ENCODE measurements around the gene MTHFD1.

The MTHFD1 gene

GRCh38 chr14:64488590-64489099 is 100.5 kb downstream of the MTHFD1 start:
- no peak for TF ChIP-seq CTCF (IDR thresholded peaks at IDR 0.05; ENCODE audit: insufficient read depth, low read length, missing control alignments)
- CTCF ChIA-PET: interaction anchor here (2.1 to 6.6 kb wide), 3 partner anchors 10 to 145 kb away, joined by 7 to 76 read pairs (median 46); no protein-coding TSS in a partner anchor
- POLR2A ChIA-PET: no interaction called here
- DNase-seq (ENCODE audit: low read depth, low spot score): no peak
- H3K4me3 ChIP-seq (ENCODE audit: low read depth, low read length): no peak overlapping the region

GRCh38 chr14:64491637-64492036 is 103.5 kb downstream of the MTHFD1 start:
- no peak for DNase-seq (ENCODE audit: low read depth, low spot score)
- H3K4me3 ChIP-seq (ENCODE audit: low read depth, low read length): no peak overlapping the region
- POLR2A ChIA-PET: no interaction called here
- CTCF ChIA-PET: interaction anchor here (0.6 to 4.9 kb wide), 5 partner anchors 13 to 147 kb away, joined by 3 to 46 read pairs (median 3); no protein-coding TSS in a partner anchor
- no peak for TF ChIP-seq CTCF (IDR thresholded peaks at IDR 0.05; ENCODE audit: insufficient read depth, low read length, missing control alignments)

GRCh38 chr14:64493455-64493854 is 105.3 kb downstream of the MTHFD1 start:
- TF ChIP-seq CTCF (IDR thresholded peaks at IDR 0.05; ENCODE audit: insufficient read depth, low read length, missing control alignments): no peak
- CTCF ChIA-PET: interaction anchor here (0.6 to 4.9 kb wide), 3 partner anchors 15 to 157 kb away, joined by 3 to 46 read pairs (median 6); no protein-coding TSS in a partner anchor
- no peak overlapping the region for H3K4me3 ChIP-seq (ENCODE audit: low read depth, low read length)
- POLR2A ChIA-PET: no interaction called here
- DNase-seq (ENCODE audit: low read depth, low spot score): no peak

- TF ChIP-seq CTCF (IDR thresholded peaks at IDR 0.05; ENCODE audit: insufficient read depth, low read length, missing control alignments): no peak
- H3K4me3 ChIP-seq (ENCODE audit: low read depth, low read length): no peak overlapping the region
- ChIA-PET POLR2A (no interaction called here), CTCF (interaction anchor here (1.1 to 5.5 kb wide), 3 partner anchors 10 to 152 kb away, joined by 3 to 33 read pairs (median 14); no protein-coding TSS in a partner anchor)
- DNase-seq (ENCODE audit: low read depth, low spot score): no peak
Observed at GRCh38 chr14:64495252-64495651, 107.1 kb downstream of the MTHFD1 start.

- TF ChIP-seq CTCF (IDR thresholded peaks at IDR 0.05; ENCODE audit: insufficient read depth, low read length, missing control alignments): no peak
- ChIA-PET POLR2A (interaction anchor here (1.3 kb wide), 1 partner anchor 9 kb away, joined by 3 read pairs; no protein-coding TSS in a partner anchor), CTCF (interaction anchor here (0.6 to 5.5 kb wide), 5 partner anchors 13 to 153 kb away, joined by 3 to 33 read pairs (median 6); no protein-coding TSS in a partner anchor)
- no peak for DNase-seq (ENCODE audit: low read depth, low spot score)
- no peak overlapping the region for H3K4me3 ChIP-seq (ENCODE audit: low read depth, low read length)
Observed at GRCh38 chr14:64496764-64497163, 108.6 kb downstream of the MTHFD1 start.

GRCh38 chr14:64500088-64500487 is 111.9 kb downstream of the MTHFD1 start:
- no peak overlapping the region for H3K4me3 ChIP-seq (ENCODE audit: low read depth, low read length)
- DNase-seq (ENCODE audit: low read depth, low spot score): no peak
- ChIA-PET POLR2A (no interaction called here), CTCF (interaction anchor here (1.8 to 2.6 kb wide), 3 partner anchors 10 to 22 kb away, joined by 8 to 11 read pairs (median 9); no protein-coding TSS in a partner anchor)
- TF ChIP-seq CTCF (IDR thresholded peaks at IDR 0.05; ENCODE audit: insufficient read depth, low read length, missing control alignments): no peak
